ENCODE measurements around the gene SYCP3.

SYCP3 gene

DNA sequence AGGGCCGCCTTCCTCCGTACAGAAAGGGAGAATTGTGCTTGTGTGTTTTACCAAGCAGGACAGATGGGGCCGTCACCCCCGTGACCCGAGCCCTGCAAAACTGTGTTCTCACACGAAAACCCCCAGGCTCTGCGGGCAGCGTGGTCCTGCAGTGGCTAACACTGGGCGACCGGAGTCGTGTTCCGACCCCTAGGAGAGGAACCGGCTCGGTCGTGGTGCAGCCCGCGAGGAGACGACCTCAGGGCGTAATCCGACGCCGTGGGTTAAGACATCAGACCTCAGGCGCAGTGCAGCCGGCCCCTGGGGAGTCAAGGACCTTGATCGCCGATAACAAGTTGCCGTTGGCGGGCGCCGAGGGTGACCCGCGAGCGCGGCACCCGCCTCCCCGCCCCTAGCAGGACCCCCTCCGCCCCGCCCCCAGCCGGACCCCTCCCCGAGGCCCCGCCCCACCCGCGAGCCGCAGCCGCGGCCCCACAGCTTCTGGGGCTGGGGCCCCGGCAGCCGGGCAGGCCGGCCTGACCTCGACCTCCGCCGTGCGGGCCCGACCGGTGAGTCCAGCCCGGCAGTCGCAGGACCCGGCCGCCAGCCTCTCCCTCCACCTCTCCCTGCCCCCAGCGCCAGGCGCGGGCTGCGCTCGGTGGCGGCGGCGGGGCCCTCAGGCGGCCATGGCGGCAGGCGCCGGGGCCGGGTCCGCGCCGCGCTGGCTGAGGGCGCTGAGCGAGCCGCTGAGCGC is 41.9 kb downstream of the SYCP3 start, which contains the start of gene CHPT1:
Gene CHPT1 (plus strand): TSS at position 444 of the 733 bp plus-strand sequence. CDS start 222 bp downstream, at position 666.
- Histone ChIP-seq H3K4me1 (peaks cover 0 to 41% (median 24%) of the 10 kb centered on the region in 4 donors), H3K9me3 (no peaks in the 10 kb centered on the region), H3K27ac (peak within 1 kb of the TSS; percentile 85), H3K36me3 (no peaks in the 10 kb centered on the region), H3K4me3 (peak within 1 kb of the TSS; percentile 68 to 73), H3K27me3 (no peaks in the 10 kb centered on the region)
- intact Hi-C loops (cut with DNase I; ENCODE audit: low total_unique reads), result no loop called here
- TF ChIP-seq CTCF (IDR thresholded peaks at IDR 0.05), result peak in 1 of 2 experiments; percentile 11
- DNase-seq, result peak; percentile 60 to 80

DNA sequence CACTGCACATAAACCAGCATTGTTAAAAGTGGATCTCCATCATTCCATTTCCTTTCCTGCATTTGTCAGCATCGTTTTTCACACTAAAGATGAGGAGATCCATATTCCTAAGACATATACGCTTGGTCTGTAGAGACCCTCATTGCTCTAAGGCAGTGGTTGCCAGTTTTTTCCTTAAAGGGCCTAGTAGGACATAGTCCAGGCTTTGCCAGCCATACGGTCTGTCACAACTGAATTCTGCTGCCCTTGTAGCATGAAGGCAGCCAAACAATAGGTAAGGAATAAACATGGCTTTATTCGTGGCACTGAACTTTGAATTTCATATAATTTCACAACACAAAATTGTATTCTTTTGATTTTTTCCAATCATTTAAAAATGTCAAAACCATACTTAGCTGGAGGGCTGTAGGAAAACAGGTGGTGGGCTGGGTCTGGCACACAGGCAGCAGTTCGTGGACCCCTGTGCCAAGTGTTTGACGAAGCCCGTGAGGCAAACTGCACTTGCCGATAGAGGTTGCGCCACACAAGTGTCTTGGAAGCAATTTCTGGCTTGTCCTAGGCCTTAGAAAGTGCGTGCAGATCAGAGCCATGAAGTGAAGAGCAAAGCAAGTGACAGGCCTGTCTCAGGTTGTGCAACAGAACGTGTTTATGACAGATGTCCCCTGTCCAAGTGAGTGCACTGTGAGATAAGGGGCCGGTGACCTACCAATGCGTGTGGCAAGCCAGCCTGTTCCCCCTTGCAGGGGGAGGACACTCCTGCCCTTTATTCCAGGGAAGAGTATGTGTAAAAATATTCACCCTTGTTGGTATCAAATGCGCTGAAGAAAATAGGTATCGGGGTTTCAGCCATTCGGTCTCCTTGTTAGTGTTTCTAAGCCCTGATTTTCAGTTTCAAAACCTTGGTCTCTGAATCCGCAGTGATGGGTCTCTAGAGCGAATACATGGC is 42.7 kb downstream of the SYCP3 start:
- H3K4me3 ChIP-seq, result peak overlapping the region; percentile 68 to 73
- no peaks in the 10 kb centered on the region for H3K27me3 ChIP-seq
- peak; percentile 64 to 72 for DNase-seq
- no peaks in the 10 kb centered on the region for H3K36me3 ChIP-seq
- H3K9me3 ChIP-seq, result no peaks in the 10 kb centered on the region
- intact Hi-C loops (cut with DNase I; ENCODE audit: low total_unique reads), result no loop called here
- peak overlapping the region; percentile 85 for H3K27ac ChIP-seq
- peaks cover 0 to 38% (median 19%) of the 10 kb centered on the region in 4 donors for H3K4me1 ChIP-seq
- no peak for TF ChIP-seq CTCF (IDR thresholded peaks at IDR 0.05)

DNA sequence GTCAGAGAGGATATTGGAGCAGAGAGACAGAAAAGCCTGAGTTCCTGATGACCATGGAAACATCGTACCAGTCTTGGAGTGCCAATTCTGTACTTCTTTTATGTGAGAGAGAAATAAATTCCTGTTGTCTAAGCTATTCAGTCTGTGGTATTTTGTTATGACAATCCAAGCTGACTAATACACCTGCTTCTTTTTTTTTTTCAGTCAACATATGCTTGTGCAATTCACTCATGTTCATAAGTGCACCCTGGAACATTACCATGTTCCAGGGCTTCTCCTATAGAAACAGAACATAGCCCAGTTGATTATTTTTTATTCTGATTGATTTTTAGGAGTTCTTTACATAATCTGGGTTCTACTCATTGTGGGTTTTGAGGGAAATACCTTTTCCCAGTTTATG is 43.6 kb downstream of the SYCP3 start:
- H3K27me3 ChIP-seq, result no peaks in the 10 kb centered on the region
- no peak overlapping the region for H3K4me3 ChIP-seq
- H3K27ac ChIP-seq, result no peak overlapping the region
- no peaks in the 10 kb centered on the region for H3K36me3 ChIP-seq
- no peaks in the 10 kb centered on the region for H3K9me3 ChIP-seq
- DNase-seq, result no peak
- intact Hi-C loops (cut with DNase I; ENCODE audit: low total_unique reads), result no loop called here
- no peak for TF ChIP-seq CTCF (IDR thresholded peaks at IDR 0.05)
- peaks cover 0 to 30% (median 15%) of the 10 kb centered on the region in 4 donors for H3K4me1 ChIP-seq

GRCh38 chr12:101694986-101695385 is 44.3 kb downstream of the SYCP3 start:
- Histone ChIP-seq H3K4me3 (no peak overlapping the region), H3K27me3 (no peaks in the 10 kb centered on the region), H3K4me1 (peaks cover 0 to 22% (median 15%) of the 10 kb centered on the region in 4 donors), H3K27ac (no peak overlapping the region), H3K36me3 (no peaks in the 10 kb centered on the region), H3K9me3 (no peaks in the 10 kb centered on the region)
- TF ChIP-seq CTCF (IDR thresholded peaks at IDR 0.05), result no peak
- intact Hi-C loops (cut with DNase I; ENCODE audit: low total_unique reads), result no loop called here
- no peak for DNase-seq

DNA sequence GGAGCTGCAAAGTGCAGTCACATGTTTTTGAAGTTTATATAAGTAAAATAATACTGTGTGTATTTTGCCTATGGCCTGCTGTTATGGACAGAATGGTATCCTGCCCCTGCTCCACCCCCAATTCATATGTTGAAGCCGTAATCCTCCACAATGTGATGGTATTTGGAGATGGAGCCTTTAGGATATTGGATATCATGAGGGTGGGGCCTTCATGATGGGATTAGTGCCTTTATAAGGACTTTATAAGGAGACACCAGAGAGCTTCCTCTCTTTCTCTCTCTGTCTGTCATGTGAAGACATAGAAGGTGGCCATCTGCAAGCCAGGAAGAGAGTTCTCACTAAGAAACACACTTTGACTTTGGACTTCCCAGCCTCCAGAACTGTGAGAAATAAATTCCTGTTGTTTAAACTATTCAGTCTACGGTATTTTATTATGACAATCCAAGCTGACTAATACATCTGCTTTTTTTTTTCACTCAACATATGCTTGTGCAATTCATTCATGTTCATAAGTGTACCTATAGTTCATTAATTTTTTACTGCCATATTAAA is 44.9 kb downstream of the SYCP3 start:
- Histone ChIP-seq H3K4me3 (no peak overlapping the region), H3K9me3 (no peaks in the 10 kb centered on the region), H3K27ac (no peak overlapping the region), H3K36me3 (no peaks in the 10 kb centered on the region), H3K27me3 (no peaks in the 10 kb centered on the region), H3K4me1 (peaks cover 0 to 16% (median 9%) of the 10 kb centered on the region in 4 donors)
- no peak for TF ChIP-seq CTCF (IDR thresholded peaks at IDR 0.05)
- no peak for DNase-seq
- intact Hi-C loops (cut with DNase I; ENCODE audit: low total_unique reads), result no loop called here
